Esophagus (tissue), 2 donors: ENCODE data around the gene MCC. TPM values are rescaled to one million over a fixed set of nuclear protein-coding genes. Genes with fewer than 3 reads are reported as not detected.

ENCODE experiments used
- H3K27ac ChIP-seq, 2 donors: one replicate each; pipeline ENCODE4 v1.5.1; 2013; ENCODE audit warnings: low read depth in 2 of 2, mild to moderate bottlenecking in 2 of 2, inconsistent platforms in 1 of 2, low read length in 1 of 2, moderate library complexity in 1 of 2
- H3K27me3 ChIP-seq, 2 donors: one replicate each; pipeline ENCODE4 v1.6.1; 2013; ENCODE audit warnings: low read length in 2 of 2, control low read depth in 1 of 2, mild to moderate bottlenecking in 1 of 2; ENCODE audit not compliant: insufficient read depth in 2 of 2, control insufficient read depth in 1 of 2
- H3K36me3 ChIP-seq, 2 donors: one replicate each; pipeline ENCODE4 v1.6.1; 2013; ENCODE audit warnings: low read length in 1 of 2; ENCODE audit not compliant: control insufficient read depth in 2 of 2, insufficient read depth in 2 of 2
- H3K4me1 ChIP-seq, 2 donors: one replicate each; pipeline ENCODE4 v1.6.1; 2013; ENCODE audit warnings: low read length in 1 of 2; ENCODE audit not compliant: control insufficient read depth in 2 of 2, insufficient read depth in 2 of 2
- H3K4me3 ChIP-seq, 2 donors: one replicate each; pipeline ENCODE4 v1.5.1; 2013; ENCODE audit warnings: low read length in 2 of 2, mild to moderate bottlenecking in 2 of 2, low read depth in 1 of 2, moderate library complexity in 1 of 2
- H3K9me3 ChIP-seq, 2 donors: one replicate each; pipeline ENCODE4 v1.6.1; 2013; ENCODE audit warnings: mild to moderate bottlenecking in 2 of 2, low read depth in 1 of 2, low read length in 1 of 2, moderate library complexity in 1 of 2; ENCODE audit not compliant: control insufficient read depth in 2 of 2, insufficient read depth in 1 of 2
- WGBS, 2 donors: extraction: QIAGEN DNeasy Blood & Tissue Kit; methylation state at CpG; one replicate each; pipeline ENCODE4 v1.1.7; 2013; 5-methylcytosine and 5-hydroxymethylcytosine counted together
- polyA plus RNA-seq, 2 donors: library from polyadenylated mRNA; stranded (reverse); fragments of 200-250 nt; gene quantifications; one replicate each; pipeline ENCODE4 v1.2.3, GENCODE V29; 2013
- donor health status: healthy with polysubstance abuse.
- donor health status: Bipolar disorder and iron deficiency.

Gene MCC
- polyA plus RNA-seq, 2 donors: 7.2 to 8.3 TPM

GRCh38 chr5:113031557-113031956 lies 456.7 kb downstream of the MCC start:
- H3K27me3 ChIP-seq: no peaks in the 10 kb centered on the region
- H3K36me3 ChIP-seq: peaks cover 11 to 27% of the 10 kb centered on the region in 2 donors
- WGBS, 2 donors: 82 to 98% methylated on average over 2 of the region's 2 CpGs
- H3K4me3 ChIP-seq: no peak overlapping the region
- H3K4me1 ChIP-seq: no peaks in the 10 kb centered on the region
- no peaks in the 10 kb centered on the region for H3K9me3 ChIP-seq
- no peak overlapping the region for H3K27ac ChIP-seq

DNA sequence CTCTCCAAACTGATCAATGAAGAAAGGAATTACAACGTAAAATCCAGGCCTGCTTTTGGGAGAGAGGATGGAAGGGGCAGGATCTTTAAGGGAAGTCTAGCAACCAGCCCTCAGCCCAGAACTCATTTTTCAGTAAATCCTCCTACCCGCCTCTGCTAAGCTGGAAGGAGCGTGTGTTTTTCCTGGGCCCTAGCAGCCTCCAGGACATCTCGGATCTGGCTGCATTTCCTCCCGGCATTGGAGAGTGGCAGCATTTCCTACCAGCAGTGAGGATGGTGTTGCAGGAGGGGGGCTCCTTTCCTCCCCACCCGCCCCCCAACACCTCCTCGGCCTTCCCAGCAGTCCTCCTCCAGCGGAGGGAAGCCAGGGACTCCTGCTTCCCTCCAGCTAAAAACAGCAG lies 457.1 kb downstream of the MCC start:
- H3K9me3 ChIP-seq: no peaks in the 10 kb centered on the region
- H3K36me3 ChIP-seq: peaks cover 15 to 23% of the 10 kb centered on the region in 2 donors
- no peak overlapping the region for H3K4me3 ChIP-seq
- H3K27me3 ChIP-seq: no peaks in the 10 kb centered on the region
- no peaks in the 10 kb centered on the region for H3K4me1 ChIP-seq
- H3K27ac ChIP-seq: no peak overlapping the region
- WGBS, 2 donors: 78 to 89% methylated on average over 8 of the region's 8 CpGs

- WGBS, 2 donors: 78 to 80% methylated on average over 6 of the region's 6 CpGs
- Histone ChIP-seq H3K4me1 (no peaks in the 10 kb centered on the region), H3K9me3 (no peaks in the 10 kb centered on the region), H3K27ac (no peak overlapping the region), H3K4me3 (no peak overlapping the region), H3K36me3 (peaks cover 9 to 22% of the 10 kb centered on the region in 2 donors), H3K27me3 (no peaks in the 10 kb centered on the region)
Observed at GRCh38 chr5:113029614-113030013, 458.6 kb downstream of the MCC start.

DNA sequence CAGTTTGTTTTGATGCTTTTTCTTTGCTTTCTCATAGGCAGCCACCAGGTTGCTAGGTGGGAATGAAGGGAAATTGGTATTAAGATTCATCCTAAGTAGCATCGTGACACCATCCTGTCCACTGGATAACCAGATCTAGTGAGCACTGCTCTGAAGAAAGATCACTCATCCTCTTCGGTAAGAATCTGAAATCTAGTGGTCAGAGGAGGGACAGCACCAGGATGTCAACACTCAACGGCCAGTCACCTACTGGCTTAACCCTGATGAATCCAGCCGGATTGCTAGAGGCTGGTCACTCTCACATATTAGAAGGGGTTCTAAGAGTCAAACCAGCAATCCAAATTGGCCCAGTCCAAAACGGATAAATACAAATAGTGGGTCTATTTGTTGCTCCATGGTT lies 460.8 kb downstream of the MCC start:
- Histone ChIP-seq H3K4me3 (no peak overlapping the region), H3K27ac (no peak overlapping the region), H3K27me3 (no peaks in the 10 kb centered on the region), H3K9me3 (no peaks in the 10 kb centered on the region), H3K36me3 (peaks cover 9 to 22% of the 10 kb centered on the region in 2 donors), H3K4me1 (no peaks in the 10 kb centered on the region)
- WGBS, 2 donors: 90 to 92% methylated on average over 5 of the region's 5 CpGs

GRCh38 chr5:113027015-113027414 lies 461.2 kb downstream of the MCC start:
- Histone ChIP-seq H3K9me3 (no peaks in the 10 kb centered on the region), H3K4me1 (no peaks in the 10 kb centered on the region), H3K4me3 (no peak overlapping the region), H3K27ac (no peak overlapping the region), H3K27me3 (no peaks in the 10 kb centered on the region), H3K36me3 (peaks cover 9 to 22% of the 10 kb centered on the region in 2 donors)
- 79 to 87% methylated on average over 8 of the region's 8 CpGs for WGBS, 2 donors

DNA sequence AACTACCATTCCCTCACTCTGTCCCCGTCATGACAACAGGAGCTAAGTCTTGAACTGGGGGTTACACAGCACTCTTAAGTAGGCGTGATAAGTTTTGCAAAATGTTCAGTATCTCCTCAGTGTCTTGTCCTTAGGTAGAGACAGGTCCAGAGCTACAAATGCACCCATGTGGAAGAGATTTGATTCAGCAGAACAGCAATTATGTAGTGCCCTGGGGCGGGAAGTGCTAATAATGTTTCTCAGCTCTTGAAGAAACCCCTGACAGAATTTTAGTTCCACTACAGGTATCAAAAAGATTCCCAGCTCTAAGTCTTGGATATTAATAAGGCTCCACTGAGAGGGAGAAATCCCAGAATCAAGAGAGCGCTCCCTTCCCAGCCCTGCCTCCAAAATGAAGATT lies 462.0 kb downstream of the MCC start:
- Histone ChIP-seq H3K27ac (no peak overlapping the region), H3K36me3 (peaks cover 9 to 22% of the 10 kb centered on the region in 2 donors), H3K9me3 (no peaks in the 10 kb centered on the region), H3K4me3 (no peak overlapping the region), H3K27me3 (no peaks in the 10 kb centered on the region), H3K4me1 (no peaks in the 10 kb centered on the region)
- 92 to 98% methylated on average over 4 of the region's 4 CpGs for WGBS, 2 donors

DNA sequence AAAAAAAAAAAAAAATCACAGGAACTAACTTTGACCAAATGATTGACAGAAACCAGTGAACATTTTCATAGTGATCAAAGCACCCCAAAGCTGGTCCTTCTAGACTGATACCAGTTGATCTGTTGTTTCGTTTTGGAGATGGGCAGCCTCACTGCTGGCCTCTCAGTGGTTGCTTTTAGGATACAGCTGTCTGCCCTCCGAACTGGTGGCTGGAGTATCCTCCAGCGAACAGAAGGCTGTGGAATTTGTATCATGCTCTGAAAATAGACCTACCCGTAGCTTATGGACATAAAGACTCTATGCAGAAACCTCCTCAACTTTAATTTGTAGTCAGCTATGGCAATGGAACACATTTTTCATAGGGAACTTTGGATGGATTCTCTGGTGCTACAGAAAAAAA lies 462.7 kb downstream of the MCC start:
- Histone ChIP-seq H3K4me3 (no peak overlapping the region), H3K36me3 (peaks cover 9 to 22% of the 10 kb centered on the region in 2 donors), H3K4me1 (no peaks in the 10 kb centered on the region), H3K27ac (no peak overlapping the region), H3K27me3 (no peaks in the 10 kb centered on the region), H3K9me3 (no peaks in the 10 kb centered on the region)
- WGBS, 2 donors: 94 to 96% methylated on average over 4 of the region's 4 CpGs

- Histone ChIP-seq H3K4me1 (no peaks in the 10 kb centered on the region), H3K4me3 (no peak overlapping the region), H3K27ac (no peak overlapping the region), H3K36me3 (peaks cover 9 to 16% of the 10 kb centered on the region in 2 donors), H3K27me3 (no peaks in the 10 kb centered on the region), H3K9me3 (no peaks in the 10 kb centered on the region)
- WGBS, 2 donors: 82 to 86% methylated on average over 6 of the region's 6 CpGs
Observed at GRCh38 chr5:113024076-113024697, 464.1 kb downstream of the MCC start.

DNA sequence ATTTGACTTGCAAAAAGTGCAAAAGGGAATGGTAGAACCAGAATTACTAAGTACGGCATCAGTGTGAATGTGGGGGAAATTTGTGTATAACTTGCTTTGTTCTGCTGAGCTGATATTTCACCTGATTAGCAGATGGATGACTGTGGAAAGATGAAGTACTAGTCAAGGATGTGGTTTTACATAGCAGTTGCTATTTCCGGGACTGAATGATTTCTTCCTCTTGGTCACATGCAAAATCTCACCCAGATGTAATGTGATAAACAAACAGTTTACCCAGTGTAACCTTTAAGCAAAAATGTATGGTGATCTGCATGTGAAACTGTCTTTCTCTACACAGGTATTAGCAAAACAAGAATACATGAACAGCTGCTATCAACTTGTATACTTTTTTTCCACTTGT lies 465.6 kb downstream of the MCC start:
- Histone ChIP-seq H3K4me1 (no peaks in the 10 kb centered on the region), H3K36me3 (peaks cover 9% of the 10 kb centered on the region in 2 donors), H3K4me3 (no peak overlapping the region), H3K27ac (no peak overlapping the region), H3K27me3 (no peaks in the 10 kb centered on the region), H3K9me3 (no peaks in the 10 kb centered on the region)
- WGBS, 2 donors: 61 to 65% methylated on average over 2 of the region's 2 CpGs

- 77 to 84% methylated on average over 11 of the region's 11 CpGs for WGBS, 2 donors
- Histone ChIP-seq H3K4me1 (no peaks in the 10 kb centered on the region), H3K9me3 (no peaks in the 10 kb centered on the region), H3K36me3 (no peaks in the 10 kb centered on the region), H3K4me3 (no peak overlapping the region), H3K27me3 (no peaks in the 10 kb centered on the region), H3K27ac (no peak overlapping the region)
Observed at GRCh38 chr5:113020461-113021273, 467.6 kb downstream of the MCC start.
